Tibial nerve (tissue), 4 donors: Measurements from ENCODE around the gene AGXT.

Source experiments
- CTCF ChIP-seq, 5 experiments: fragments of 200-600 bp in 3 of 5; fragments of 450-650 bp in 2 of 5; sonication (generic) in 3 of 5; IDR thresholded peaks; one replicate each; pipeline ENCODE4 v1.5.1; 2016 to 2019; ENCODE audit warnings: antibody characterized with exemption in 5 of 5, mild to moderate bottlenecking in 3 of 5, moderate library complexity in 2 of 5
- EP300 ChIP-seq, 2 donors: sonication (generic); formaldehyde crosslinking; IDR thresholded peaks; one replicate each; pipeline ENCODE4 v1.6.1; 2017; ENCODE audit warnings: antibody characterized with exemption in 2 of 2, mild to moderate bottlenecking in 1 of 2
- POLR2A ChIP-seq, 2 donors: fragments of 450-650 bp; IDR thresholded peaks; one replicate each; pipeline ENCODE4 v1.6.1; 2017; ENCODE audit warnings: antibody characterized with exemption in 2 of 2, mild to moderate bottlenecking in 2 of 2, moderate library complexity in 2 of 2

GRCh38 chr2:240927390-240927781 is 58.8 kb downstream of the AGXT start:
- TF ChIP-seq CTCF (IDR thresholded peaks at IDR 0.05) (no peak), EP300 (IDR thresholded peaks at IDR 0.05) (no peak), POLR2A (IDR thresholded peaks at IDR 0.05) (no peak)
